Measurements from ENCODE around the gene PPFIA2.
"Not testable (repeated sequence)": the region's sequence is repeated elsewhere in the genome, so short reads cannot be mapped to it uniquely, and the experiment has no call there.

The PPFIA2 gene

GRCh38 chr12:81211306-81211705 is 547.8 kb downstream of the PPFIA2 start:
- no peak for DNase-seq (ENCODE audit: low read depth, low spot score)

GRCh38 chr12:81209772-81210225 is 549.4 kb downstream of the PPFIA2 start:
- DNase-seq (ENCODE audit: low read depth, low spot score), result not testable (repeated sequence)

- no peak for DNase-seq (ENCODE audit: low read depth, low spot score)
These were observed 550.1 kb downstream of the PPFIA2 start for GRCh38 chr12:81209012-81209411.

- DNase-seq (ENCODE audit: low read depth, low spot score), result no peak
These were observed 550.8 kb downstream of the PPFIA2 start for GRCh38 chr12:81208187-81208911.
